RKO (cell line): Measurements from ENCODE around the gene PEX1.
"Not testable (repeated sequence)": the region's sequence is repeated elsewhere in the genome, so short reads cannot be mapped to it uniquely, and the experiment has no call there.

Experiments used
- DNase-seq: peaks from one replicate; pipeline ENCODE4 v3.0.0-alpha.2; 2016; ENCODE audit warnings: low spot score

Gene PEX1

GRCh38 chr7:92528188-92528957 is at the start of gene PEX1, which contains the start of gene RBM48:
Gene PEX1, minus strand, starts transcription at chr7:92528520. Its CDS starts 85 bp downstream, at chr7:92528435.
Gene RBM48, plus strand, starts transcription at chr7:92528795. Its CDS starts 19 bp downstream, at chr7:92528814.
- peak; percentile 100 for DNase-seq

GRCh38 chr7:92576296-92576695 is 48.0 kb upstream of the PEX1 start:
- no peak for DNase-seq

- no peak for DNase-seq
Observed at GRCh38 chr7:92569137-92569536, 40.8 kb upstream of the PEX1 start.

- DNase-seq: peak; percentile 35
Observed at GRCh38 chr7:92567460-92567859, 39.1 kb upstream of the PEX1 start.

- DNase-seq: no peak
Observed at GRCh38 chr7:92563345-92563744, 35.0 kb upstream of the PEX1 start.

GRCh38 chr7:92560602-92561001 is 32.3 kb upstream of the PEX1 start:
- DNase-seq: no peak

GRCh38 chr7:92557808-92558362 is 29.6 kb upstream of the PEX1 start:
- no peak for DNase-seq

- no peak for DNase-seq
Observed at GRCh38 chr7:92557249-92557648, 28.9 kb upstream of the PEX1 start.

GRCh38 chr7:92550194-92550593 is 21.9 kb upstream of the PEX1 start:
- no peak for DNase-seq

GRCh38 chr7:92547579-92547978 is 19.3 kb upstream of the PEX1 start:
- no peak for DNase-seq

- no peak for DNase-seq
Observed at GRCh38 chr7:92546856-92547497, 18.7 kb upstream of the PEX1 start.

GRCh38 chr7:92545116-92545515 is 16.8 kb upstream of the PEX1 start:
- not testable (repeated sequence) for DNase-seq

GRCh38 chr7:92543542-92543941 is 15.2 kb upstream of the PEX1 start:
- not testable (repeated sequence) for DNase-seq

- no peak for DNase-seq
Observed at GRCh38 chr7:92534572-92534971, 6.3 kb upstream of the PEX1 start.

- DNase-seq: no peak
Observed at GRCh38 chr7:92528958-92529264, 591 bp upstream of the PEX1 start.

GRCh38 chr7:92527300-92528187 is 776 bp downstream of the PEX1 start:
- DNase-seq: peak; percentile 88

- DNase-seq: no peak
Observed at GRCh38 chr7:92523110-92523509, 5.2 kb downstream of the PEX1 start.

- no peak for DNase-seq
Observed at GRCh38 chr7:92520024-92520423, 8.3 kb downstream of the PEX1 start.

- peak; percentile 51 for DNase-seq
Observed at GRCh38 chr7:92517631-92518030, 10.7 kb downstream of the PEX1 start.

- DNase-seq: no peak
Observed at GRCh38 chr7:92513167-92513902, 15.0 kb downstream of the PEX1 start.

- no peak for DNase-seq
Observed at GRCh38 chr7:92508946-92509345, 19.4 kb downstream of the PEX1 start.

GRCh38 chr7:92506363-92506762 is 22.0 kb downstream of the PEX1 start:
- DNase-seq: no peak
